Mesenteric fat pad (tissue), 1 donor: ENCODE results near the gene MEGF6. TPM values are rescaled to one million over a fixed set of nuclear protein-coding genes. Genes with fewer than 3 reads are reported as not detected.
"Not testable (repeated sequence)": the region's sequence is repeated elsewhere in the genome, so short reads cannot be mapped to it uniquely, and the experiment has no call there.

Experiments used
- DNase-seq: peaks from one replicate; pipeline ENCODE4 v3.0.0-alpha.2; 2020; ENCODE audit warnings: low spot score
- total RNA-seq: library from RNA; stranded (reverse); fragmentation: NEBNext Ultra II Directional; extraction: Animal tissue kit (Norgen Biotek cat#: 25700); gene quantifications from one replicate; pipeline ENCODE4 v1.2.1, GENCODE V29; 2021
- donor health status: DM: yes; HTN: yes; CAD: no.

The MEGF6 gene
- total RNA-seq, 1 donor from 2014 or later, result 61.1 TPM

GRCh38 chr1:3630914-3631313 is 19.6 kb upstream of the MEGF6 start:
- no peak for DNase-seq

GRCh38 chr1:3630161-3630611 is 18.9 kb upstream of the MEGF6 start:
- DNase-seq, result no peak

- no peak for DNase-seq
These were observed 18.4 kb upstream of the MEGF6 start for GRCh38 chr1:3629561-3630160.

GRCh38 chr1:3628445-3628844 is 17.1 kb upstream of the MEGF6 start:
- DNase-seq, result no peak

GRCh38 chr1:3627515-3628253 is 16.4 kb upstream of the MEGF6 start:
- no peak for DNase-seq

GRCh38 chr1:3626025-3626424 is 14.7 kb upstream of the MEGF6 start:
- no peak for DNase-seq

GRCh38 chr1:3625151-3625907 is 14.0 kb upstream of the MEGF6 start:
- no peak for DNase-seq

- DNase-seq, result peak; percentile 100
These were observed 13.2 kb upstream of the MEGF6 start, which contains the start of gene TPRG1L for GRCh38 chr1:3624200-3625136. Gene TPRG1L (plus strand): TSS chr1:3625015. CDS start chr1:3625073, 58 bp downstream.

GRCh38 chr1:3623441-3624199 is 12.3 kb upstream of the MEGF6 start:
- DNase-seq, result no peak

GRCh38 chr1:3622102-3622501 is 10.8 kb upstream of the MEGF6 start:
- DNase-seq, result not testable (repeated sequence)

- DNase-seq, result not testable (repeated sequence)
These were observed 9.9 kb upstream of the MEGF6 start for GRCh38 chr1:3621151-3621671.

- DNase-seq, result no peak
These were observed 9.4 kb upstream of the MEGF6 start for GRCh38 chr1:3620708-3621107.

GRCh38 chr1:3618881-3619671 is 7.8 kb upstream of the MEGF6 start:
- no peak for DNase-seq

GRCh38 chr1:3618531-3618880 is 7.2 kb upstream of the MEGF6 start:
- no peak for DNase-seq

- DNase-seq, result no peak
These were observed 6.6 kb upstream of the MEGF6 start for GRCh38 chr1:3617806-3618345.

- DNase-seq, result no peak
These were observed 5.6 kb upstream of the MEGF6 start for GRCh38 chr1:3616861-3617260.

GRCh38 chr1:3614755-3615742 is 3.7 kb upstream of the MEGF6 start:
- DNase-seq, result no peak

- no peak for DNase-seq
These were observed 815 bp upstream of the MEGF6 start for GRCh38 chr1:3612123-3612522.
